ENCODE data around the gene SOX9.
A peak's percentile ranks its signal among the peaks of the same experiment; 100 is the strongest.
"Not testable (repeated sequence)": the region's sequence is repeated elsewhere in the genome, so short reads cannot be mapped to it uniquely, and the experiment has no call there.

The SOX9 gene

GRCh38 chr17:72111336-72111923 is 9.4 kb upstream of the SOX9 start:
- DNase-seq, result no peak

GRCh38 chr17:72111926-72112325 is 8.9 kb upstream of the SOX9 start:
- not testable (repeated sequence) for DNase-seq

- DNase-seq, result no peak
These were observed 7.1 kb upstream of the SOX9 start for GRCh38 chr17:72113751-72114150.

GRCh38 chr17:72115781-72116525 is 4.9 kb upstream of the SOX9 start:
- no peak for DNase-seq

- DNase-seq, result no peak
These were observed 3.9 kb upstream of the SOX9 start for GRCh38 chr17:72116661-72117521.

GRCh38 chr17:72117535-72118334 is 3.1 kb upstream of the SOX9 start:
- DNase-seq, result no peak

- DNase-seq, result peak; percentile 50
These were observed 2.3 kb upstream of the SOX9 start for GRCh38 chr17:72118335-72119076.

- DNase-seq, result no peak
These were observed 1.5 kb upstream of the SOX9 start for GRCh38 chr17:72119077-72119872.

GRCh38 chr17:72119873-72120641 is 763 bp upstream of the SOX9 start:
- DNase-seq, result no peak

- DNase-seq, result no peak
These were observed 567 bp downstream of the SOX9 start for GRCh38 chr17:72121164-72122009.

- DNase-seq, result no peak
These were observed 1.4 kb downstream of the SOX9 start for GRCh38 chr17:72122010-72122764.

GRCh38 chr17:72122765-72123529 is 2.1 kb downstream of the SOX9 start:
- no peak for DNase-seq

- no peak for DNase-seq
These were observed 3.0 kb downstream of the SOX9 start for GRCh38 chr17:72123530-72124437.

- DNase-seq, result no peak
These were observed 3.6 kb downstream of the SOX9 start for GRCh38 chr17:72124438-72124775.

- DNase-seq, result no peak
These were observed 4.4 kb downstream of the SOX9 start for GRCh38 chr17:72125226-72125651.

GRCh38 chr17:72125742-72126141 is 4.9 kb downstream of the SOX9 start:
- DNase-seq, result no peak

Data from suppressor macrophage treated with lipopolysaccharide for 4 hours (primary cell).